Fibroblast of mammary gland (primary cell): ENCODE results near the gene BICDL1.

ENCODE experiments used
- DNase-seq: peaks from one replicate; pipeline ENCODE4 v3.0.0-alpha.2; 2010; ENCODE audit warnings: low read depth
- H3K4me3 ChIP-seq: 2 replicates; pipeline ENCODE4 v1.5.1; 2011; ENCODE audit warnings: low read depth, mild to moderate bottlenecking, low read length, moderate library complexity; ENCODE audit not compliant: control insufficient read depth
- TF ChIP-seq, protein P1 (sequence below): conservative IDR thresholded peaks from 2 replicates; pipeline ENCODE4 v1.5.1; 2011; ENCODE audit warnings: low read depth, low read length, inconsistent platforms; ENCODE audit not compliant: control insufficient read depth, insufficient read depth

BICDL1 gene, protein sequence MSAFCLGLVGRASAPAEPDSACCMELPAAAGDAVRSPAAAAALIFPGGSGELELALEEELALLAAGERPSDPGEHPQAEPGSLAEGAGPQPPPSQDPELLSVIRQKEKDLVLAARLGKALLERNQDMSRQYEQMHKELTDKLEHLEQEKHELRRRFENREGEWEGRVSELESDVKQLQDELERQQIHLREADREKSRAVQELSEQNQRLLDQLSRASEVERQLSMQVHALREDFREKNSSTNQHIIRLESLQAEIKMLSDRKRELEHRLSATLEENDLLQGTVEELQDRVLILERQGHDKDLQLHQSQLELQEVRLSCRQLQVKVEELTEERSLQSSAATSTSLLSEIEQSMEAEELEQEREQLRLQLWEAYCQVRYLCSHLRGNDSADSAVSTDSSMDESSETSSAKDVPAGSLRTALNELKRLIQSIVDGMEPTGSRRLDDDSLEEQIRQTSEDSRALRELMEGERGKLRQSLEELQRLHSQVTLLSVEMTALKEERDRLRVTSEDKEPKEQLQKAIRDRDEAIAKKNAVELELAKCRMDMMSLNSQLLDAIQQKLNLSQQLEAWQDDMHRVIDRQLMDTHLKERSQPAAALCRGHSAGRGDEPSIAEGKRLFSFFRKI

DNA sequence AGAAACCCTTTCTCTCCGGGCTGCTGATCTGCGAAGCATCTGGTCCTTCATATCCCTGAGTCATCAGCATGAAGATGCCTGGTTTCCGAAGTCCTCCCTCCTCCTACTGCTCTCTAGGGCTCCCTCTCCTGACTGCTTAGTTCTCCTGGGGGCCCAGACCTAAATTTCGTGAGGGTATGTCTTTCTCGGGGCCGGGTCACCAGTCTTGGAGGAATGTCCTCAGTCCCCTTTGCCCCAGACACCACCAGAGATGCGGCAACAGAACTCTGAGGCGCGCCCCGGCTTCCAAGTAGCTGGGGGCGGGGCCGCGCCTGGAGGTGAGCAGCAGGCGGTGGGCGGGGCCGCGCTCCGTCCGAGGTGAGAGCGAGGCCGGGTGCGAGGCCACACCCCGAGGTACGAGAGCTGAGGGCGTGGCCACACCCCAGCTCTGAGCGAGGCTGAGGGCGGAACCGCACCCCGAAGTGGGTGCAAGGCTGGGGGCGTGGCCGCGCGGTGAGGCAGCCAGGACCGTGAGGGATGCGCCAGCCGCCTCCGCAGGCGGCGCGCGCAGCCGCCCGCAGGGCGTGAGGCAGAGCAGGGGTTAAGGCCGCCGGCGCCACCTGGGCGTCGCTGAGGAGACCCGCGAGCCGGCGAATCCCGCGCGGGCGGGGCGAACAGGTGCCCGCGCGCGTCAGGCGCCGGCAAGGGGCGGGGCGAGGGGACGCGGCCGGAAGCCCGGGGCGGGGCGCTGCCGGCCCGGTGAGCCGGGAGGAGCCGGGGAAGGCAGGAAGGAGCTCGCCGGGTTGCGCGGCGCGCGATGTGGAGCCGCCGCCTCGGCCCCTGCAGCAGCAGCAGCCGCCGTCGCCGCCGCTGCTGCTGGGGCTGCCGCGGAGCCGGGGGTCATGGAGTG, at the start of gene BICDL1:
BICDL1 (plus strand) TSS at position 765 of the 889 bp plus-strand sequence. CDS start 633 bp downstream, outside the sequence.
- peak within 1 kb of the TSS; percentile 26 for H3K4me3 ChIP-seq
- peak; percentile 67 for DNase-seq
- TF ChIP-seq, protein P1, sequence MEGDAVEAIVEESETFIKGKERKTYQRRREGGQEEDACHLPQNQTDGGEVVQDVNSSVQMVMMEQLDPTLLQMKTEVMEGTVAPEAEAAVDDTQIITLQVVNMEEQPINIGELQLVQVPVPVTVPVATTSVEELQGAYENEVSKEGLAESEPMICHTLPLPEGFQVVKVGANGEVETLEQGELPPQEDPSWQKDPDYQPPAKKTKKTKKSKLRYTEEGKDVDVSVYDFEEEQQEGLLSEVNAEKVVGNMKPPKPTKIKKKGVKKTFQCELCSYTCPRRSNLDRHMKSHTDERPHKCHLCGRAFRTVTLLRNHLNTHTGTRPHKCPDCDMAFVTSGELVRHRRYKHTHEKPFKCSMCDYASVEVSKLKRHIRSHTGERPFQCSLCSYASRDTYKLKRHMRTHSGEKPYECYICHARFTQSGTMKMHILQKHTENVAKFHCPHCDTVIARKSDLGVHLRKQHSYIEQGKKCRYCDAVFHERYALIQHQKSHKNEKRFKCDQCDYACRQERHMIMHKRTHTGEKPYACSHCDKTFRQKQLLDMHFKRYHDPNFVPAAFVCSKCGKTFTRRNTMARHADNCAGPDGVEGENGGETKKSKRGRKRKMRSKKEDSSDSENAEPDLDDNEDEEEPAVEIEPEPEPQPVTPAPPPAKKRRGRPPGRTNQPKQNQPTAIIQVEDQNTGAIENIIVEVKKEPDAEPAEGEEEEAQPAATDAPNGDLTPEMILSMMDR: peak; percentile 35

DNA sequence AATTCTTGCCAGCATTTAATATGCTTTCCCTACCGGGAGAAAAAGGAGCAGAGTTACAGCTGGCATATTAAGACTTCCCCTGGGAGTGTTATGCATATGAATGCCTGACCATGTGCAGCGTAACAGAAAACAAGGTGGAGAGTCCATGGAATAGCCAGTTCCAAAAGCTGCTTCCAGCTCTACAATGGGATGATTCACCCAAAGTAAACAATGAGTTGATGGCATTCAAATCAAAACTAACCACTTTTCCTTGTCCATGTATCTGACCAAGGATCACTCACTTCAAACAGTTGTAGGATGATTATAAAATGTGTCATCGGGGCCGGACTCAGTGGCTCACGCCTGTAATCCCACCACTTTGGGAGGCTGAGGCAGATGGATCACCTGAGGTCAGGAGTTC, 48.1 kb upstream of the BICDL1 start:
- DNase-seq: peak; percentile 88
- H3K4me3 ChIP-seq: no peak overlapping the region
- TF ChIP-seq, protein P1: no peak

DNA sequence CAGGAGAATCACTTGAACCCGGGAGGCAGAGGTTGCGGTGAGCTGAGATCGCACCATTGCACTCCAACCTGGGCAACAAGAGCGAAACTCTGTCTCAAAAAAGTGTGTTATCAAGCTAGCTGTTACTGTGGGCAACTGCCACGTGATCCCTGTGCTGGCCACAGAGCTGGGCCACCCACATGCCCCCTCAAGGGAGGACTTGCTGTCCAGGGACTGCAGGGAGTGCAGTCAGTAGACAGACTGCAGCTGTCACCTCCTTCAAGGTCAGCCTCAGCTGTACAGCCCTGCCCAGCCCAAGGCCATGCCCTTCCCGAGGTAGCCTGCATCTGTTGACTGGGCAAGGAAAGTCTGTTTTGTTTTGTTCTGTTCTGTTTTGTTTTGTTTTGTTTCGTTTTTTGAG, 46.6 kb upstream of the BICDL1 start:
- DNase-seq: no peak
- TF ChIP-seq, protein P1: no peak
- no peak overlapping the region for H3K4me3 ChIP-seq

DNA sequence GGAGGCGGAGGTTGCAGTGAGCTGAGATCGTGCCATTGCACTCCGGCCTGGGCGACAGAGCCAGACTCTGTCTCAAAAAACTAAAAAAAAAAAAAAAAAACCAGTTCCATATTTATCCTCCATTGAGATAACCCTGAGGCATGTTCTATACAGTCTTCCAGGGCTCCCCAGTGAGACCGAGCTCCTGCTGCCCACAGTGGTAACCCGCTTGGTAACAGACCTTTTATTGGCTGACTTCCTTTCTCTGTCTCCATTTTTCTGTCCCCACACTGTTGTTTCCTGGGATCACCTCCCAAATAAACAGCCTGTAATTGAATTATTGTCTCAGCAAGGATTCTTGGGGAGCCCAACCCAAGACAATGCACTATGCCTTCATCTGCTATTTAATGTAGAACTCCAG, 42.8 kb upstream of the BICDL1 start:
- TF ChIP-seq, protein P1: no peak
- no peak for DNase-seq
- no peak overlapping the region for H3K4me3 ChIP-seq

DNA sequence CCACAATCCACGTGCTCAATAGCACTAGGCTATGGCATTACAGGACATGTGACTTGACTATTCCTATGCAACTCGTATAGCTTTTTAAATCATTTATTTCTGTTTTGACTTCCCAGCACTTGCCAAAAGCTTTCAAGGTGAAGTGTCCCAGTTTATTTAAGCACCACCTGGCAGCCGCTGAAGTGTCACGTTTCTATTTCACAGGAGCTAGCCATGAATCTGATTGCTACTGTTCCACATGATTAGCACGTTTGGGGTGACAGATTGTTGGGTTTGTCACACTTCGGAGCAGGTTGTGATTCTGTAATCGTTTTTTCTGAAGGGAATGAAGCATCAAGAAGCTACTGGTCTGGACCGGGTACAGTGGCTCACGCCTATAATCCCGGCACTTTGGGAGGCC, 39.9 kb upstream of the BICDL1 start:
- TF ChIP-seq, protein P1: no peak

DNA sequence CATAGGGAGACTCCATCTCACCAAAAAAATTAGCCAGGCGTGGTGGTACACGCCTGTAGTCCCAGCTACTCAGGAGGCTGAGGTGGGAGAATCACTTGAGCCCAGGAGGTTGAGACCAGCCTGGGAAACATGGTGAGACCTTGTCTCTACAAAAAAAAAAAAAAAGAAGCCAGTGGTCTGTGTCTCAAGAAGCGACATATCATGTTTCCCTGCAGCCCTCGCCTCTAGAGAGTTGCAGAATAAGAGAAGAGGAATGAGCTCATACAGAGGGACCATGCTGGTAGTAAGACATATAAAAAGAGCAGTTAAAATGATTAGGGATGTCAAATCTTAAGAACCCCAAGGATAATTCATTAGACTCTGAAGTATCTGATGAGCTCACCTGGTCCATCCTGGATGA, 39.4 kb upstream of the BICDL1 start:
- TF ChIP-seq, protein P1: no peak
- no peak overlapping the region for H3K4me3 ChIP-seq
- no peak for DNase-seq

More for the DNA sequence above, 39.9 kb upstream of the BICDL1 start:
- no peak overlapping the region for H3K4me3 ChIP-seq
- DNase-seq: no peak
